Activated naive CD4-positive, alpha-beta T cell treated with anti-CD3 and anti-CD28 coated beads for 36 hours (primary cell): Measurements from ENCODE around the gene ATP2A3. TPM values are rescaled to one million over a fixed set of nuclear protein-coding genes. Genes with fewer than 3 reads are reported as not detected.

ENCODE experiments used
- CTCF ChIA-PET: fragments of 350-600 bp; sonication (Branson Sonifier 250); formaldehyde crosslinking; loops from one replicate; lab custom pipeline; 2021; ENCODE audit warnings: antibody characterized with exemption; lab: Charles Lee
- DNase-seq: peaks from one replicate; pipeline ENCODE4 v3.0.0-alpha.2; 2020
- H3K27ac Mint-ChIP-seq: one replicate; pipeline ENCODE4 v1.8.0; 2021; ENCODE audit warnings: mild to moderate bottlenecking, mixed read lengths
- H3K27me3 Mint-ChIP-seq: one replicate; pipeline ENCODE4 v1.8.0; 2021; ENCODE audit warnings: low read depth, mixed read lengths
- H3K36me3 Mint-ChIP-seq: one replicate; pipeline ENCODE4 v1.8.0; 2021; ENCODE audit warnings: low read depth, mixed read lengths
- H3K4me1 Mint-ChIP-seq: one replicate; pipeline ENCODE4 v1.8.0; 2021; ENCODE audit warnings: low read depth, mixed read lengths
- H3K4me3 Mint-ChIP-seq: one replicate; pipeline ENCODE4 v1.8.0; 2021; ENCODE audit warnings: mild to moderate bottlenecking, moderate library complexity, mixed read lengths
- H3K9me3 Mint-ChIP-seq: one replicate; pipeline ENCODE4 v1.8.0; 2021; ENCODE audit warnings: mixed read lengths
- intact Hi-C: fragments of 100-400 bp; cut with micrococcal nuclease; formaldehyde crosslinking; loops from one replicate; pipeline ENCODE4 v1.15.1; 2023
- total RNA-seq, 2 experiments: library from RNA; stranded (reverse); gene quantifications; one replicate each; pipeline ENCODE4 v1.2.3, GENCODE V29; 2021

ATP2A3 gene
- total RNA-seq, 2 experiments from 2014 or later, result 75.5 to 76.4 TPM

DNA sequence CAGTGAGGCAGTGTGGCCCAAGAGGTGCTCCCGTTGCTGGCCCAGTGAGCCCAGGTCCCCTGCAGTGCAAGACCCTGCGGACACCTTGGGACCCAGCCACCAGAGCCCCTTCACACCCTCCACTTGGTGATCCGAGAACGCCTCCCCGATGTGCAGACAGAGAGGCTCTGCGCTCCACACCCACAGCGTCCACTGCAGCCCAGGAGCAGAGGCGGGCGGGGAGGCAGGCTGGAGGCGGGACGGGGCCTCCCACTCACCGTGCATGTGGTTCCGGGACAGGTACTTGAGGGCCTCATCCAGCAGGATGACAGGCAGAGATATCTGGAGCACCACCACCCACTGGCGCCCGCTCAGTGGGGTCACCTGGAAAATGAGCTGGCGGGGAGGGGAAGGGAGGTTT, 35.8 kb downstream of the ATP2A3 start:
- no peak overlapping the region for H3K4me3 Mint-ChIP-seq
- intact Hi-C loops, result no loop called here
- no peak overlapping the region for H3K27ac Mint-ChIP-seq
- H3K36me3 Mint-ChIP-seq, result peaks cover 1% of the 10 kb centered on the region
- CTCF ChIA-PET, result interaction anchor here (2.1 kb wide), 1 partner anchor 14 kb away, joined by 6 read pairs; no protein-coding TSS in a partner anchor
- H3K27me3 Mint-ChIP-seq, result no peaks in the 10 kb centered on the region
- H3K9me3 Mint-ChIP-seq, result no peaks in the 10 kb centered on the region
- H3K4me1 Mint-ChIP-seq, result no peaks in the 10 kb centered on the region
- DNase-seq, result no peak

DNA sequence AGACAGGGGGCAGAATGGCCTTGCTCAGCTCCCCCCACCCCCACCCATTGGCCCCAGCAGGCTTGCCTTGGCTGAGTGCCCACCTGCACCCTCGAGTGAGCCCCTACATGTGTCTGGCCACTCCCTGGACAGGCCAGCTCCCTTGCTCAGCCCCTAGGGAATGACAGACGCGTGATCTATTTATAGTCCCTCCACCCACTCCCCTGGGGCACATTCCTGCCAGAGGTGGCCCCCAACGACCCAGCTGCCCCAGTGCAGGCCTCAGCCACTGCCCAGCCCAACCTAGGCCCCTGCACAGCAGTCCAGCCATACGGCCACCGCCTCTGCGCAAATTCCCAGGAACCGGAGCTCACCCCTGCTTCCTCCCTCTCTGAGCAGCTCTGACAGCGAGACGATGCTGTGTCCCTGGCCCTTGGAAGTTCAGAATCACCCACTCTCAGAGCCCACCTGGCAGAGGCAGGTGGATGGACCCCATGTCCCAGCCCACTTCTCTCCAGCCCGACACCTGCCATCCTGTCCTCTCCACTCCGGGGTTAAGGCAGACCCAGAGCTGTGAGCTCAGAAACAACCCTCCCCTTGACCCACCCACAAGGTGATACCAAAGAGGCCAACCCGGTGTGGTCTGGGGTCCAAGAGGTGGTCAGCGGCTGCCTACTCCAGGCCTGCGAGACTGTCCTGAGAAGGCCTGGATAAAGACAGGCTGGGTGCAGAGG, 36.5 kb downstream of the ATP2A3 start:
- no peak overlapping the region for H3K4me3 Mint-ChIP-seq
- H3K9me3 Mint-ChIP-seq, result no peaks in the 10 kb centered on the region
- intact Hi-C loops, result no loop called here
- DNase-seq, result no peak
- H3K27me3 Mint-ChIP-seq, result no peaks in the 10 kb centered on the region
- H3K27ac Mint-ChIP-seq, result no peak overlapping the region
- no peaks in the 10 kb centered on the region for H3K4me1 Mint-ChIP-seq
- CTCF ChIA-PET, result interaction anchor here (2.1 kb wide), 1 partner anchor 14 kb away, joined by 6 read pairs; no protein-coding TSS in a partner anchor
- peaks cover 1% of the 10 kb centered on the region for H3K36me3 Mint-ChIP-seq

DNA sequence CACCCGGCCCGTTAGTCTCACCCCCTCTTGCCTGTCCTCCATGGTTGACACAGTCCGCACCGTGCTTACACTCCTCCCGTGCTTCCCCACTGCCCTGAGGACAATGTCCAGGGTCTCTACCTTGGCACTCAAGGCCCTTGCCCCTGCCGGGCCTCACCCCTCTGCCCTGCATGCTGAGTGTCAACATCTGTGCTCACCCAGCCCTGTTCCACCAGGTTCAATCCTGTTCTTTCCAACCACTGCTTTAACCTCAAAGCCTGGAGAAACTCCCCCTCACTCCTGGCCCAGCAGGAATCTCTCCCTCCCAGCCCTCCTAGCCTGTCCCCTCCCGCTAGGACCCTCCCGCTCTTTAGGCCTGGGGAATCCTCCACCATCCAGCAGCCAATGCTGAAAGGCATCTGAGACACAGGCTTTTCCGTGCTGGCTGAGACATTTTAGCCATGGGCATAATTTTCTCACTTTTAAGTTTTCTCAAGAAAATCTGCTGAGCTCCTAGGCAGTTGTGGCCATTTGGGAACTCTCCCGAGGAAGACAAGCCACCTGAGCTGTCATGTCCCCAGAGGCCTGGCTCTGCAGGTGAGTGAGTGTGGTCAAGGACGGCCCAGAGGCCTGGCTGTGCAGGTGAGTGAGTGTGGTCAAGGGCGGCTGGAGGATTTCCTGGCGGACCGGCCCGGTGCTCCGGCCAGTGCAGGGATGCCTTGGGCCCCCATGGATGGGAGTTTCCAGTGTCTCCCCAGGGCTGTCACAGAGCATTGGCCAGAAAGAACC, 37.2 kb downstream of the ATP2A3 start:
- intact Hi-C loops, result no loop called here
- CTCF ChIA-PET, result interaction anchor here (2.1 kb wide), 1 partner anchor 13 kb away, joined by 6 read pairs; no protein-coding TSS in a partner anchor
- H3K4me3 Mint-ChIP-seq, result no peak overlapping the region
- H3K27ac Mint-ChIP-seq, result no peak overlapping the region
- H3K9me3 Mint-ChIP-seq, result no peaks in the 10 kb centered on the region
- DNase-seq, result no peak
- peaks cover 1% of the 10 kb centered on the region for H3K36me3 Mint-ChIP-seq
- H3K4me1 Mint-ChIP-seq, result no peaks in the 10 kb centered on the region
- no peaks in the 10 kb centered on the region for H3K27me3 Mint-ChIP-seq

DNA sequence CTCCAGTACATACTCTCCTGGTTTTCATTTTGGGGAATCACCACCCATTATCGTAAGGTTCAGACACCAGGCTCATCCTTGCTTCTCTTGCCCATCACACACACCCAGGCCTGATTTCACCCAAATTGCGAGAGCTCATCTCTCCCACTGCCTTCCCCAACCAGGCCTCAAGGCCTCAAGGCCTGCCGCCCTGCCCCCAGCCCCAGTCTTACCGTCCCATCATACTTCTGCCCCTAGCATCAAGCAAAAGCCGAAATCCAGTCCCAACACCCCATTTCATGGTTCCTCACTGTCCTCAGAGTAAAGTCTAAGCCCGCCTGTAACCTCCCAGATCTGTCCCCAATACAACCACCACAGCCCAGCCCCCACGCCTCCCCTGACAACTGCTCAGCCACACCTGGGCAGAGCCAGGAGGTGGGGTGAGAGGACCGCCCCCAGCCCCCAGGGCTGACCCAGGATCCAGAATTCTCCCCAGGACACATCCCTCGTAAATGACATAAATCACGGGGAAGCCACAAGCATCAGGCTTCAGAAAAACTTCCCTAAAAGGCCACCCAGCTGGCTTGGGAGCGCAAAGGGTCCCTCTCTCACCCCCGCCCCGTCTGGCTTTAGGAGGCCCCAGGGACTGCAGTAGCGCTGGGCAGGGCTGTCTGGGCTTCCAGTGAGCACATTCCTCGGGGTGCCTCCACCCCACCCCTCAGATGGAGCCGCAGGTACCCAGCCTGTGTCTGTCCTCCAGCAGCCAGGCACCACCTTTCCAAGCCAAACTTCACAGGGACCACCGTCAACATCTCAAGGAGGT, 38.4 kb downstream of the ATP2A3 start:
- CTCF ChIA-PET, result no interaction called here
- no peak for DNase-seq
- Mint-ChIP-seq H3K4me1 (no peaks in the 10 kb centered on the region), H3K27me3 (no peaks in the 10 kb centered on the region), H3K27ac (no peak overlapping the region), H3K9me3 (no peaks in the 10 kb centered on the region), H3K4me3 (no peak overlapping the region), H3K36me3 (peaks cover 1% of the 10 kb centered on the region)
- intact Hi-C loops, result no loop called here

DNA sequence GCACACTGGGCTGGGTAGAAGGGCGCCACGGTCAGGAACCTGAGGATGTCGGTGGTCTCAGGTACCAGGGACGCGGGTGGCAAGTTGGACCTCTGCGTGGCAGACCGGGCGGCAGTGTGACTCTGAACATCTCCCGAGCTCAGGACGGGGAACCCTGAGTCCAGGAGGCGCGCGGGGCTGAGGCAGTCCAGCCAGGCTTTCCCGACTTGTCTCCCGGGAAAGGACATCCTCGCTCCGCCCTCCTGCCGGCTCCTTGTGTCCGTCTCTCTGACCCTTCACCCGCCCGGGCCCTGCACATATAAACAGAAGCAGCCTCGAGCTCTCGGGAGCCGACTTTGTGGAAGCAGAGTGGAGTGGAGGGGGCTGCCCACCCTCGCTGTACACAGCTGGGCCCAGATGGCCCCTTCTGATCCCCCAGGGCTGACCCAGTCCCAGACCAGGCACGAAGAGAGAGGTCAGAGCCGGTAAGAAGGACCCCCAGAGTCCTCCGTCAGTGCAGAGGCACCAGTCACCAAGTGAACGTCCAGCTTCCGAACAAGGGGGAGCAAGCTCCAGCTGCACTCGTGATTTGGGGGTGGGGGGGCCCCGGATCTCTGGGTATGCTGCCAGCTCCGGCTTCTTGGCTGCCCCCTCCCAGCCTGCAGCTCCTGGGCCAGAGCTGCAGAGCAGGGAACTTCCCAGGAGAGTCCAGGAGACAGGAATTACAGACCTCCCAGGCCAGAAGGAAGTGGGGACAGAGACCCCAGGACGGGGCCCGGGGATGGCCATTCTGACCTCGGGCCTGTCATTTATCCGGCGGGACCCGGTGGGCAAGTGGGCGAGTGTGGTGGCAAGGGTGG, 39.5 kb downstream of the ATP2A3 start:
- no peaks in the 10 kb centered on the region for H3K4me1 Mint-ChIP-seq
- H3K27me3 Mint-ChIP-seq, result no peaks in the 10 kb centered on the region
- CTCF ChIA-PET, result interaction anchor here (0.7 kb wide), 1 partner anchor 11 kb away, joined by 3 read pairs; no protein-coding TSS in a partner anchor
- no peak overlapping the region for H3K27ac Mint-ChIP-seq
- no peaks in the 10 kb centered on the region for H3K36me3 Mint-ChIP-seq
- H3K4me3 Mint-ChIP-seq, result no peak overlapping the region
- H3K9me3 Mint-ChIP-seq, result no peaks in the 10 kb centered on the region
- intact Hi-C loops, result no loop called here
- no peak for DNase-seq

DNA sequence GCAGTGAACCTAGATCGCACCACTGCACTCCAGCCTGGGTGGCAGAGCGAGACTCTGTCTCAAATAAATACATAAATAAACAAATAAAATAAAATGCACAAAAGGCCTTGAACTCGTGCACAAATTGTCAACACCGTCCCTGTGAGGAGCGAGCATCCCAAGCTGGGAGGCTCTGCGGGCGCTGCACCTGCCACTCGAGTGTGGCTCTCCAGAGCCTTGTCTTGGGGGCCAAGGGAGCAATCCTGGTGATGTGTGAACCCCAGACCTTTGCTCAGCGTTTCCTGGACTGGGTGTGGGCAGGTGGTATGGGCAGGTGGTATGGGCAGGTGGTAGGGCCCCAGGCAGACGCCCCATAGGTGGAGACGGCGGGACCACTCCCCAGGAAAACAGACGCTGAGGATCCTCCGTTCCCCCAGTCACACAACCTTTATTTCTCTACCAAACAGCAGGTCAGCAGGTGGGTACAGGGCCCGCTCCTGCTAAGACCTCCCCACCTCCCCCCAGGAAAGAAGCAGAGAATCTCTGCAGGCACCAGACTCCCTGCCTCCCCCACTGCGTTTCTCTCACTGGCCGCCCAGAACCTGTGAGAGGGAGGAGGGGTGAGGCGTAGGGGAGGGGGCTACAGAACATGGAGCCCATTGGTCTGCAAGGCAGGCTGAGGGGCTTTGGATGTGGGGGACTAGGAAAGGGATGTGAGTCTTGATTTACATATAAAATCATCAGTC, 40.6 kb downstream of the ATP2A3 start:
- H3K27ac Mint-ChIP-seq, result no peak overlapping the region
- no peaks in the 10 kb centered on the region for H3K36me3 Mint-ChIP-seq
- no peaks in the 10 kb centered on the region for H3K27me3 Mint-ChIP-seq
- no peaks in the 10 kb centered on the region for H3K9me3 Mint-ChIP-seq
- CTCF ChIA-PET, result interaction anchor here (0.8 kb wide), 1 partner anchor 10 kb away, joined by 5 read pairs; no protein-coding TSS in a partner anchor
- intact Hi-C loops, result no loop called here
- no peak for DNase-seq
- H3K4me1 Mint-ChIP-seq, result no peaks in the 10 kb centered on the region
- H3K4me3 Mint-ChIP-seq, result no peak overlapping the region

DNA sequence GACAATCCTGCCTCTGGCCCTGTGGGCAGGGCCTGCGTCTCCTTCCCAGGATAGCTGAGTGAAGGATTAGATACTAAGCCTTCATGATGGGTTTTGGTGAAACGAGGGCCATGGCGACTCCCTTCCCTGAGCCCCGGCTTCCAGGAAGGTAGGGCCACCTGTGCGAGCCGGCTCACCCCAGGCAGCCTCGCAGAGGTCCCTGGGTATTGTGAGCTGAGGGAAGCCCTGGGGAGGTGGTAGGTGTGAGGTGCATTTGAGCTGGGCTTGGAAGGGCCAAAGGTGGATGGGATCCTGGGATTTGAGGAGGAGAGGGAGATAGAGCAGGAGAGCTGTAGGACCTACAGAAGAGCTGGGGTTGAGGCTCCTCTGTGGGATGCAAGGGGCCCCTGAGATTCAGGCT, 41.5 kb downstream of the ATP2A3 start:
- Mint-ChIP-seq H3K36me3 (no peaks in the 10 kb centered on the region), H3K4me3 (no peak overlapping the region), H3K4me1 (no peaks in the 10 kb centered on the region), H3K27me3 (no peaks in the 10 kb centered on the region), H3K9me3 (no peaks in the 10 kb centered on the region), H3K27ac (no peak overlapping the region)
- DNase-seq, result no peak
- CTCF ChIA-PET, result interaction anchor here (0.8 kb wide), 1 partner anchor 9 kb away, joined by 5 read pairs; no protein-coding TSS in a partner anchor
- intact Hi-C loops, result no loop called here

DNA sequence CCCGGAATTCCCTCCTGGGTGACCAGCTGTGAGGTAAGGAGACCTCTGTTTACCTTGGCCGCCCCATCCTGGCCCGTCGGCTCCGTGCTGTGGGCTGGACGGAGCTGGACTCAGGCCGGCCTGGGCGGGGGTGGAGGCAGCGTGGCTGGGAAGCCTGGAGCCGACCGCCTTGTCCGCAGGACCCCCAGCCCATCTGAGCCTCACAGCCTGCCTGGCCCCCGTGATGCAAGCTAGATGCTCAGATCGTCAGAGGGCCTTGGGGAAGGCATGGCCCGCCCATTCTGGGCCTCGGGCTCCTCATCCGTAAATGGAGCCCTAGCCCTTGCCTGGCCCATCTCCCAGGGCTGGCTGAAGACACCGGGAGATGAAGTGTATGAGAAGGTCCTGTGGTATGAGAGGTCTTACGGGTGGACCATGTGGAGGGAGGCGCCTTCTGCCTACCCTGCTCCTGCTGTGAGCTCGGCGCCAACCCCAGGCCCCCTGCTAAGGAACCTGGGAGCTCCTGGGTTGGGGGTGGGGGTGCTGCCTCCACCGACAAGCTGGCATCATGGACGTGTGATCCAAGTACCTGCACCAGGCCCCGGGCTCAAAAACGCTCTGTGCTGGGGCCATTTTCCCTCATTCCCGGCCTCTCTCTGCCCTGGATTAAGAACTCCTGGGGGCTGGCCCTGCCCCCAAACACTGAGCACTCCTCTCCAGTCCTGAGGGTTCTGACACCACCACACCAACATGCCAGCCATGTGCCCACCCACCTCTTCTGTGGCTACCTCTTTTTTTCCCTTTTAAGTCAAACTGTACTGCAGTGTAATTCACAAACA, 42.5 kb downstream of the ATP2A3 start:
- peaks cover 4% of the 10 kb centered on the region for H3K4me1 Mint-ChIP-seq
- H3K27me3 Mint-ChIP-seq, result no peaks in the 10 kb centered on the region
- H3K27ac Mint-ChIP-seq, result no peak overlapping the region
- no peaks in the 10 kb centered on the region for H3K9me3 Mint-ChIP-seq
- CTCF ChIA-PET, result interaction anchor here (0.8 to 1.3 kb wide), 2 partner anchors 8 to 184 kb away, joined by 3 to 6 read pairs; no protein-coding TSS in a partner anchor
- H3K4me3 Mint-ChIP-seq, result no peak overlapping the region
- no peaks in the 10 kb centered on the region for H3K36me3 Mint-ChIP-seq
- no peak for DNase-seq
- intact Hi-C loops, result no loop called here

DNA sequence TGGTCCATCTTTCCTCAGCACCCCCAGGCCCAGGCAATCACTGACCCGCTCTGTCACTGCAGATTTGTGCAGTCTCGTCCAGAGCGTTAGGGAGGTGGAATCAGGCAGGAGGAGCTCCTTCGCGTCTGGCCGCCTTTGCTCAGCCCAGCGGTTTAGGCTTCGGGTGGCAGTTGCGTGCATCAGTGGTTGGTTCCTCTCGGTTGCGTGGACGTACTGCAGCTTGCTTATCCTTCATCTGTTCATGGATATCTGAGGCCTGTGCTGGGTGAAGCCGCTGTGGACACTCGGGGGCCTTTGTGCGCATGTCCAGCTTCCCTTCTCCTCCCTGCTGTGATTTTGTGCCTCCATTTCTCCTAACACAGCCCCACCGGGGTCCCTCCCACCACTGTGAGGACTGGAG, 43.2 kb downstream of the ATP2A3 start:
- Mint-ChIP-seq H3K4me3 (no peak overlapping the region), H3K4me1 (peaks cover 11% of the 10 kb centered on the region), H3K27ac (no peak overlapping the region), H3K36me3 (no peaks in the 10 kb centered on the region), H3K9me3 (no peaks in the 10 kb centered on the region), H3K27me3 (no peaks in the 10 kb centered on the region)
- DNase-seq, result no peak
- CTCF ChIA-PET, result interaction anchor here (0.6 to 1.3 kb wide), 3 partner anchors 7 to 184 kb away, joined by 3 to 6 read pairs (median 5); no protein-coding TSS in a partner anchor
- intact Hi-C loops, result no loop called here

DNA sequence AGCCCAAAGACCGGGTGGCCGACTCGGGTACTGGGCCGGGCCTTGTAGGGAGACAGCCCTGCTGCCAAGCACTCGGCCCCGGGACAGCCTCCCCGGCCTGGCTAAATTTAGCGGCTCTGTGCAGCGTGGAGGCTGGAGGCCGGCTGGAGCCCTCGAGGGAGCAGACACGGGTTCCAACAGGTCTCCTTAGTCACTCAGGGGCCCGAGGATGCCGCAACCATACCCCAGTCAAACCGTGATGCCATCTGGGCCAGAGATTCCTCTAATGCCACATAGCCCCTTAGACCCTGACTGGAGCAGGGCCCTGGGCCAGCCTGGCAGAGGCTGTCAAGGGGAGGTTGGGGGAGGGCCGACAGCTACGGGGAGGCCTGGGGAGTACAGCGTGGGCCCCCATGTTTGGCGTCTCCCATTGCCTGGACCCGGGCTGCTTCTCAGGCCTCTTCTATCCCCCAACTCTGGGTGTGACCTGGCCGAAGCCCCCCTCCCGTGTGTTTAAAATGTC, 45.1 kb downstream of the ATP2A3 start:
- intact Hi-C loops, result loop anchor here (10.0 kb wide), 1 partner anchor 496 kb away; no protein-coding TSS in a partner anchor
- Mint-ChIP-seq H3K27ac (no peak overlapping the region), H3K27me3 (no peaks in the 10 kb centered on the region)

More for the DNA sequence above, 45.1 kb downstream of the ATP2A3 start:
- no peaks in the 10 kb centered on the region for H3K9me3 Mint-ChIP-seq
- H3K4me1 Mint-ChIP-seq, result peaks cover 21% of the 10 kb centered on the region
- CTCF ChIA-PET, result no interaction called here
- no peaks in the 10 kb centered on the region for H3K36me3 Mint-ChIP-seq
- no peak overlapping the region for H3K4me3 Mint-ChIP-seq
- DNase-seq, result no peak
